HL-60 (cell line): ENCODE measurements around the gene HDGFL2.

Experiments used
- DNase-seq, 2 experiments: peaks; one replicate each; pipeline ENCODE4 v3.0.0-alpha.2; 2010 to 2020; ENCODE audit warnings: low read depth in 1 of 2, low spot score in 1 of 2
- H3K27ac ChIP-seq: fragments of 250-450 bp; sonication (Bioruptor Pico); replicated peaks from 2 replicates; pipeline ENCODE4 v1.5.1; 2020; ENCODE audit warnings: mild to moderate bottlenecking, moderate library complexity
- H3K27me3 ChIP-seq: fragments of 250-450 bp; sonication (Bioruptor Pico); 2 replicates; pipeline ENCODE4 v1.5.1; 2021; ENCODE audit warnings: mild to moderate bottlenecking, moderate library complexity; ENCODE audit not compliant: insufficient read depth, poor library complexity, severe bottlenecking
- H3K4me3 ChIP-seq: replicated peaks from 2 replicates; pipeline ENCODE4 v1.5.1; 2011; ENCODE audit warnings: mild to moderate bottlenecking, control low read depth, low read length; ENCODE audit not compliant: insufficient read depth
- CTCF ChIP-seq: IDR thresholded peaks from one replicate; pipeline ENCODE4 v1.5.1; 2011; ENCODE audit warnings: low read length, control low read depth, inconsistent platforms; ENCODE audit not compliant: insufficient read depth
- GABPA ChIP-seq: IDR thresholded peaks from 2 replicates; pipeline ENCODE4 v1.6.1; 2012; ENCODE audit warnings: low read depth
- POLR2AphosphoS5 ChIP-seq: IDR thresholded peaks from 2 replicates; pipeline ENCODE4 v1.6.1; 2012; ENCODE audit warnings: low read depth
- REST ChIP-seq: IDR thresholded peaks from 2 replicates; pipeline ENCODE4 v1.6.1; 2012; ENCODE audit warnings: low read depth; ENCODE audit not compliant: insufficient replicate concordance
- SPI1 ChIP-seq: IDR thresholded peaks from 2 replicates; pipeline ENCODE4 v1.6.1; 2012; ENCODE audit warnings: low read depth, mild to moderate bottlenecking, borderline replicate concordance

HDGFL2 gene

DNA sequence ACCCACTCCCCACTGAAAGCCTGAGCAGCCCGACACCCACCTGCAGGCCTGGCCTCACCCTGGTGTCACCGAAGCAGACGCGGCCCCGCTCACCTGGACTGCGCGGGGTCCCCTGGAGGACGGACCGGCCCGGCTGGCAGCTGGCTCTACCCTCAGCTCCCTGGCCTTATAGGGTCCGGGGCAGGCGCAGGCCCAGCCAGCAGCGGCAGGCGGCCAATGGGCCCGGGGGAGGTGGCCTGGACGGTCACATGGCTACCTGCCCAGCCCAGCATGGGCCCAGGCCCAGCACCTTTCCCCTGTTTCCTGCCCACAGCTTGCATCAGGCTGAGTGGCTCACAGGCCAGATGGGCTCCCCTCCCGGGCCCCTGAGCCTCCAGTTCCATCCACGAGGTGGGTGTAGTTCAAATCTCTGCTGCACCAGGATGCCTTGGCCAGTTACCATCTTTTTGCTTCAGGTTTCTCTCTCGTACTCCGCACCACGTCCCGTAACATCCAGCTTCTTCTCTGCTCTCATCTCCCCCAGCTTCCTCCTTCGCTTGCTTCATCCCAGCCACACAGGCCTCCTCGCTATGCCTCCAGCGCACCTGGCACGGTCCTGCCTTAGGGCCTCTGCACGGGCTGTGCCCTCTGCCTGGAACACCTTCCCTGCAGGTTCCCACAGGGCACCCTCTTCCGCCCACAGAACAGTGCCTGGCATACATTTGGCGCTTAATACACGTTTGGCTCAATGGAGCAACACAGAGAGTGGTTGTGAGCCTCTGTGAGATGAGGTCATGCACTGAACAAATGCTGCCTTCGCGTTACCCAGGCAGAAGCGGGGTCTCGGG lies 46.5 kb downstream of the HDGFL2 start, which contains the start of gene PLIN4:
Gene PLIN4 (minus strand): TSS at position 142 of the 827 bp plus-strand sequence. CDS start 214 bp downstream, outside the sequence.
- Histone ChIP-seq H3K27me3 (no peaks in the 10 kb centered on the region), H3K4me3 (no peak within 1 kb of the TSS), H3K27ac (no peak within 1 kb of the TSS)
- DNase-seq, result peak in 1 of 2 experiments; percentile 59
- no peak for TF ChIP-seq REST
- no peak for TF ChIP-seq POLR2AphosphoS5
- no peak for TF ChIP-seq CTCF
- no peak for TF ChIP-seq SPI1
- TF ChIP-seq GABPA, result no peak

DNA sequence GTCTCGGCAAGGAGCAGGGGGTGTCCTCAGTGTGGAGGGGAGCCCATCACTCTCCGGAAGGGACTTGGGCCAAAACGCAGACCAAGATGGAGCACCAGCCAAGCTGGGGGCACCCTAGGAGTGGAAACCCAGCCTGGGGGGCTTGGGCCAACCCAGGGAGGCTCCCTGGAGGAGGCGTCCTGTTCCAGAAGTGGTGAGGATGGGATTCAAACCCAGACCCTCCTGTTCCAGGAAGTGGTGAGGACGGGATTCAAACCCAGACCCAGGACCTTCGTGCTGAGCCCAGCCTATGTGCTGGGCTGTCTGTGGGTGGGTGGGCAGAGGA lies 47.0 kb downstream of the HDGFL2 start:
- Histone ChIP-seq H3K27ac (no peak overlapping the region), H3K27me3 (no peaks in the 10 kb centered on the region), H3K4me3 (no peak overlapping the region)
- TF ChIP-seq POLR2AphosphoS5 (no peak), REST (no peak), CTCF (no peak), GABPA (no peak), SPI1 (no peak)
- no peak for DNase-seq

- TF ChIP-seq POLR2AphosphoS5 (no peak), SPI1 (no peak), CTCF (no peak), GABPA (no peak), REST (no peak)
- Histone ChIP-seq H3K27me3 (no peaks in the 10 kb centered on the region), H3K4me3 (no peak overlapping the region), H3K27ac (no peak overlapping the region)
- no peak for DNase-seq
Measured at GRCh38 chr19:4519521-4520277, 47.6 kb downstream of the HDGFL2 start.
